GM18861 (cell line): Measurements from ENCODE around the gene MXRA8.

Experiments used
- ATAC-seq: cut with Tn5 transposase; IDR thresholded peaks from one replicate; pipeline ENCODE4 v1.9.1; 2021; ENCODE audit not compliant: unreplicated experiment

MXRA8 gene

DNA sequence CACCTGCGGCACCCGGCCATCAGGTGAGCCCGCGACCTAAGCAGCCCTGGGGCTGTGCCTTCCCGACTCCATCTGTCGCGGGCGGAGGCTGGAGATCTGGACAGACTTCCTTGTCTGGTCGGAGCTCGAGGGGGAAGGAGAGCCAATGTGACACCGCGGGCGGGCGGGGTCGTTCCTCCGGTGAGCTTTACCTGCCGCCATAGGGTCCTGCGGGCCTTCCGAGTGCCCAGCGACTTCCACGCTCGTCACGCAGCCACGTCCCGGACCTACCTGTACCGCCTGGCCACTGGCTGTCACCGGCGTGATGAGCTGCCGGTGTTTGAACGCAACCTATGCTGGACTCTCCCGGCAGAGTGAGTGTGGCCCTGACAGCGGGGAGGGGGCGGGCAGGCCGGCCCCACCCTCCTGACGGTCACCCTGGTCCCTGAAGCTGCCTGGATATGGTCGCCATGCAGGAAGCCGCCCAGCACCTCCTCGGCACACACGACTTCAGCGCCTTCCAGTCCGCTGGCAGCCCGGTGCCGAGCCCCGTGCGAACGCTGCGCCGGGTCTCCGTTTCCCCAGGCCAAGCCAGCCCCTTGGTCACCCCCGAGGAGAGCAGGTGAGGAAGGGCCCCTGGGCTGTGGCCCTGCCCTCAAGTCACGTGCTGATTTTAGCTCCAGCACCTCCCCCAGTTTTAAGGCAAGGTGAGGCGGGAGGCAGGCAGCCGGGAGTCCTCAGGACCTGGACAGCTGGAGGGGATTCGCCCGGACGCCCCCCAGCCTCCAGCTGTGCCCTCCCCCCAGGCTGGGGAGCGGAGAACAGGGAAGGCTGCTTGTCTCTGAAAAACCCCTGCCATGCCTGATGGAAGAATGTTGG, 48.9 kb downstream of the MXRA8 start:
- ATAC-seq = no peak

DNA sequence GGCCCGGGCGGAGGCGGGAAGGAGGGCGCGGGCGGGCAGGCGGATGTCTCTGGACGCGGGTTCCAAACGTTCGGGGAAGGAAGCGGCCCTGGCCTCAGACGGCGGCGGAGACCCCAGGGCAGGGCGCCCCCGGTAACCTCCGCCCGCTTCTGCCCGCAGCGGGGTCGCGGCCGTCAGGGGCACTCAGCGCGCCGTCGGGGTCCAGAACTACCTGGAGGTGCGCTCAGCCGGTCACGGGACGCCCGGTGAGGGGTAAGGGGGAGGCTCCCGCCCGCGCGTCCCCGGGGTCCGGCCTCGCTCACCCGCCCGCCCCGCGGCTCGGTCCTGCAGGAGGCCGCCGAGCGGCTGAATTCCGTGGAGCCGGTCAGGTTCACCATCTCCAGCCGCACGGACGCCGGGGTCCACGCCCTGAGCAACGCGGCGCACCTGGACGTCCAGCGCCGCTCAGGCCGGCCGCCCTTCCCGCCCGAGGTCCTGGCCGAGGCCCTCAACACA, 49.6 kb downstream of the MXRA8 start:
- ATAC-seq = no peak

- ATAC-seq = peak; percentile 37
These were observed 50.2 kb downstream of the MXRA8 start, which contains the start of the genes ACAP3 and PUSL1 for GRCh38 chr1:1307923-1308755. ACAP3 (minus strand) TSS chr1:1307930; CDS start chr1:1307815, 115 bp downstream. PUSL1 (plus strand) TSS chr1:1308597; CDS start chr1:1308644, 47 bp downstream.

DNA sequence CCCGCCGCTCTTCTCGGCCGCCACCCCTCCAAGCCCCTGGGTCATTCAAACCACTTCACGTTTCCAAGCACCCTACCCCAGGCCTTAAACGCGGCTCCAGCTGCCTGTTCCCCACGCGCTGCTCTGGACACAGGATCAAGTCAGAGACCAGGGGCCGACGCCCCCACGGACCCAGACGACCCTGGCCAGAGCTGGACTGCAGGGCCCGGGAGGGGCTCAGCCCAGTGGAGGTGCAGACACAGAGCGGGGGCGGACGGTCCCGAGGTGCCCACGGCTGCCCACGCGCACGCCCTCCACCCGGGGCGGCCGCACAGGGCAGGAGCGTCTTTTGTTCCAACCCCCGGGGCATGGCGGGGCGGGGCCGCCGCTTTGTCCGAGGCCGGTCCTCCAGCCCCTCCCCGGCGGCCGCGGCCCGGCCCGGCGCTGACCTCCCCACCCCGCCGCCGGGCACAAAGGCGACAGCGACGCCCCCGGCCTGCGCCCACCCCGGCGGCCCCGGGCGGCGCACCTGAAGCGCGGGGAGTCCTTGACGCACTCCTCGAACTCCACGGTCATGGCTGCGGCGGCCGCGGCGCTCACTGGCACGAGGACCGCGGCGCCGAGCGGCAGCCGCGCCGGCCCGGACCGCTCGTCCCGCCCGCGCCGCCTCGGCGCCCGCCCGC, 51.0 kb downstream of the MXRA8 start:
- ATAC-seq = peak; percentile 10

DNA sequence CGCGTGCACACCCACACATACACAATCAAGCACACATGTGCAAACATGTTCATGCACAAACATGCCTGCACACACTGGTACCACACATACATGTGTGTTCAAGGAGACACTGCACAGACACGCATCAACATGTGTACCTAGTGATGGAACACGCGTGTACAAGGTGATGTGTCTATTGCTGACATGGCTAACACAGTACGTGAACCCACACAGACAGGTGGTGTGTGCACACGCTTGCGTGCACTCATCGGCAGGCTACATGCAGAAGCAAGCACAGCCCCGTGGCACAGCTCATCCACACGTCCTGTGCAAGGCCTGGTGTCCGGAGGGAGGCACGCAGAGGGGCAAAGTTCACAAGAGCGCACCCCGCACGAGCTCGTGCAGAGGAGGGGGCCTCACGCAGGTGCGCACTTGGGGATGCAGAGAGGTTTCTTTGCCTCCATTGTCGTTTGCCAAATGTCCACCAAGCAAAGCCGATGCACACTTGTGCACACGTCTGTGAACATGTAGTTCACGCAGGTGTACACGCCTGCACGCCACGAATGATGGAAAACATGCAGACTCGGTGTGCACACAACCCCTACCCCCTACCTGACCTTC, 51.6 kb downstream of the MXRA8 start:
- ATAC-seq = no peak

GRCh38 chr1:1306070-1306660, 52.2 kb downstream of the MXRA8 start:
- no peak for ATAC-seq

DNA sequence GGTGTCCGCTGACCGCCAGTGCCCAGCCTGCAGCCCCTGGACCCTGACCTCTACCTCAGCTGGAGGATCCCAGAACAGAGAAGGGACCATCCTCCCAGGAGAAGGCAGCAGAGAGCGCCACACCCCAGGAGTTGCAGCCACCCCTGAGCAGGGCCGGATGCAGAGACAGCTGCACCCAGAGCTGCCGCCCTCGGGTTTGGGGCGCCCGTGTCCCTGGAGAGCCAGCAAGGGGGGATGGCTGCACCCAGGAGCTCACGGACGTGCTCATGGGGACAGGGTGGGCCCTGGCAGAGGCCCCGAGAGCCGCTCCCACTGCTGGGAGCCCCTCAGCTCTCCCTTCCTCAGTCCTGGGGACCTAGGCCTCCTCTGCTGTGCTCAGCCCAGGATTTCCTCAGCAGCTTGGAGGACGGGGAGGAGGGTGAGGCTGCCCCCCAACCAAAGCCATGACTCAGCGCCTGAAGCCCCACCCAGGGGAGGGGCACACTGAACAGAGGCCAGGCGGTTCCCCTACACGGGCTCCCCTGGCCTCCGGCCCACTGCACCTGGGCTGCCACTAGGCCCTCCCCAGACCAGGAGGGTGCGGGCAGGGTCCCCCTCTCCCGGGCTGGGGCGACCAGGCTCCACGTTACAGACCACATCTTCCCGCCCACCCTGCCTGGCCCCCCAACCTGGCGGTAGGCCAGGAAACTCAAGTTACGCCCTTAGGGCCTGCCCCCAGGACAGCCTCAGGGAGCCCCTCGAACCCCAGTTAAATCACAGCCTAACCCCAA, 52.9 kb downstream of the MXRA8 start:
- ATAC-seq = peak; percentile 27

GRCh38 chr1:1304331-1305299, 53.7 kb downstream of the MXRA8 start:
- ATAC-seq = no peak

DNA sequence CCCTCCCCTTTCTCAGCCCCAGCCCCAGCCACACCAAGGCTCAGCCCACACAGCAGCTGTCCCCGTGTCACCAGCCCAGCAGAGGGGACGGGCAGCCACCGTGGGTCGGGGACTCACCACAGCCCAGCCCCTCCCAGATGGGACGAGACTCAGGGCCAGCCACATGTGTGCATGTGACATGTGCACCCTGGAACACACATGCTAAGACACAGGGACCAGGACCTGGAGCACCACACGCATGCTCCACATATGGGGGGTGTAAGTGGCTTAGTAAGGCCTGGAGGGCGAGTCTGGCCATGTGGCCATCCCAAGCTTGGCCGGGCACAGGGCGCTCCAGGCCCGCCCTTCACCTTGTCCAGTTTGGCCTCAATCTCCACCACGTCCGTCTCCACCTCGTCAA, 54.6 kb downstream of the MXRA8 start:
- ATAC-seq = no peak

GRCh38 chr1:1302951-1303509, 55.3 kb downstream of the MXRA8 start:
- no peak for ATAC-seq
